Liver (tissue), 3 donors: ENCODE measurements around the gene VWA5B1.

Experiments used
- CTCF ChIP-seq: fragments of 150-350 bp; IDR thresholded peaks from 2 replicates; pipeline ENCODE4 v1.5.1; 2017; ENCODE audit warnings: improper control_type of control experiment, low read depth, low read length; ENCODE audit not compliant: missing input control
- GABPA ChIP-seq, 2 donors: IDR thresholded peaks in 1 of 2; conservative IDR thresholded peaks in 1 of 2; 2 replicates each; pipeline ENCODE4 v1.6.1; 2016; ENCODE audit warnings: antibody characterized with exemption in 2 of 2, mild to moderate bottlenecking in 1 of 2, moderate library complexity in 1 of 2
- HNF4A ChIP-seq, 2 donors: conservative IDR thresholded peaks; 2 replicates each; pipeline ENCODE4 v1.6.1; 2016; ENCODE audit warnings: antibody characterized with exemption in 2 of 2, mild to moderate bottlenecking in 2 of 2
- NR2F2 ChIP-seq: IDR thresholded peaks from 2 replicates; pipeline ENCODE4 v1.6.1; 2016; ENCODE audit warnings: antibody characterized with exemption
- TAF1 ChIP-seq: conservative IDR thresholded peaks from 2 replicates; pipeline ENCODE4 v1.6.1; 2016; ENCODE audit warnings: antibody characterized with exemption, mild to moderate bottlenecking
- donor health status: healthy.
- donor health status: healthy.

GRCh38 chr1:20385630-20386029 is 95.0 kb downstream of the VWA5B1 start:
- no peak for TF ChIP-seq HNF4A (conservative IDR thresholded peaks at IDR 0.05)
- no peak for TF ChIP-seq CTCF
- no peak for TF ChIP-seq NR2F2
- TF ChIP-seq GABPA (IDR thresholded peaks at IDR 0.05 in 1 of 2, conservative IDR thresholded peaks at IDR 0.05 in 1 of 2) = no peak
- TF ChIP-seq TAF1 = no peak
